A549 treated with DMSO at 1 μM for 4 hours (cell line): ENCODE results near the gene NPIPB2. TPM values are rescaled to one million over a fixed set of nuclear protein-coding genes. Genes with fewer than 3 reads are reported as not detected.

Source experiments
- total RNA-seq: library from RNA; stranded (reverse); fragments of 200-300 nt; extraction: Qiagen RNA extraction; gene quantifications from 5 replicates; pipeline ENCODE4 v1.2.3, GENCODE V29; 2022; ENCODE audit warnings: low read depth

NPIPB2 gene
- 2.1 to 4.8 TPM (median 4.4 TPM) in 5 replicates for total RNA-seq

DNA sequence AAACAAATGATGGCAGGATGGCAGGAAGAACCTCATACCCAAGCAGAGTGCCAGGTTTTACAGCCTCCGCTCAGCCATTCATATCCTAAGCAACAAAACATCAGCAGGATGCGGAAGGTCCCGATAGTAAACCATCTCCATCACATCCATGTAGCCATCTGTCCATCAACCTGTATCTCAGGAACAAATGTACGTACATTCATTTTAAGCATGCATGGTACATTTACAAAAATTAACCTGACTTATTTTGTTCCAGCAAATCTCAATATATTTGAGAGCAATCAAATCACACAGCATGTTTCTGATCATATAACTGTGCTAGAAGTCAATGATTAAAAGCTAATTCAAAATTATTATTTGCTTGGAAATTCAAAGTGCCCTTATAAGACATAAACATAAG, at the start of gene NPIPB2:
NPIPB2 (minus strand) TSS at position 101 of the 400 bp plus-strand sequence; CDS start at position 101, 0 bp downstream.

DNA sequence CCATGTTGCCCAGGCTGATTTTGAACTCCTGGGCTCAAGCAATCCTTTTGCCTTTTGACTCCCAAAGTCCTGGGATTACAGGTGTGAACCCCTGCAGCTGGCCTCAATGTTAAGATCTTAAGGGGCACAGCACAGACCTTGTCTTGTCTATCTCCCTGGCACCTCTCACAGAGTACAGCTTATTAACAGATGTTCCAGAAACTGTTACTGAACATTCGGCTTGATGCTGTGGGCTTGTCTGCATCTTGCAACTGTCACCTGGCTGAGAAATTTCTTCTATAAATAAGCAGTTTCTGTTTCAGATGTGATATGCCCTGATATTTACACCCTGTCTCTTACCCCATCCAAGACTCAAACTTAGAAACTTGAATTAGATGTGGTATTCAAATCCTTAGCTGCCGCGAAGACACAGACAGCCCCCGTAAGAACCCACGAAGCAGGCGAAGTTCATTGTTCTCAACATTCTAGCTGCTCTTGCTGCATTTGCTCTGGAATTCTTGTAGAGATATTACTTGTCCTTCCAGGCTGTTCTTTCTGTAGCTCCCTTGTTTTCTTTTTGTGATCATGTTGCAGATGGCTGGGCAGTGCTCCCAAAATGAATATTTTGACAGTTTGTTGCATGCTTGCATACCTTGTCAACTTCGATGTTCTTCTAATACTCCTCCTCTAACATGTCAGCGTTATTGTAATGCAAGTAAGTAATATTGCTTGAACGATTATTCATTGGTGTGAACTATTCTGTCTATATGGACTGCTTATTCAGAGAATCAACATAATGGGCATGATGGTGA, 23.1 kb upstream of the NPIPB2 start, which contains the start of gene TNFRSF17:
TNFRSF17 (plus strand) TSS at position 450 of the 791 bp plus-strand sequence; CDS start at position 565, 115 bp downstream.

DNA sequence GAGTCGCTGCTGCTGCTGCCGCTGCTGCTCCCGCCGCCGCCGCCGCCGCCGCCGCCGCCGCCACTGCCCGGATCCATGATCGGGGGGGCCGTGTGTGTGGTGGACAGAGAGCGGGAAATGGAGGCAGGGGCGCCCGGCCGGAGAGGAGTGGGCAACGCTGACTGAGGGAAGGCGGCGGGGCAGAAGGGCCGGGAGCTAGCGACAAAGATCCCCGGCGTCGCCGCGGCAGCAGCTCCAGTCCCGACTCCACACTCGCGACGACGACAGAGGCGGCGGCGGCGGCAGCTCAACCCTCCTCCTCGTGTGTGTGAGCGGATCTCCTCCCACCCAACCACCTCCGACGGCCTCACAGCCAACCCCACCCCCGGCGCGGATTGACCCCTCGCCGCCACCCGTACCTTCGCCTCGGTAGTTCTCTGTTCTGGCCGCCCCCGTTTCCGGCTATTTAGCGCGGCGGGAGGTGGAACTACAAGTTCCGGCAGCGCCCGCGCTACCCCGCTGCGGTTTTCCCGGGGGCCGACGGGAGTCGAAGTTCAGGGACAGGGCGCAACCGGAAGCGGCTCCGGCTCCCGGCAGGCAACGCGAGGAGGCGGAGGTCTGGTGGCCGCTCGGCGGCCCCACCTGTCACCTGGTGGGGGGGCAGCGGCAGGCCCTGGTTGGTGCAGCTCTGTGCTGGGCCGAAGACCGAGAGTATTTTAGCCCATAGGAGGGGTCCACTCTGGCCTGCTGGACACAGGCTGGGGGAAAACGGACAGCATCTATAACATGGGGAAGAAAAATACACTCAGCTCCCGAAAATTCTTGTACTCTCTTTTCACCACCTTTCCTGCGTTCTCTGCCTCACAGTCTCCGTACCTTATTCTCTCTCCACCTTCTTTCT, 26.0 kb downstream of the NPIPB2 start, which contains the start of gene GSPT1:
GSPT1 (minus strand) TSS at position 313 of the 880 bp plus-strand sequence; CDS start at position 77, 236 bp downstream.

Other genes with a start within 250 kb of the NPIPB2 start
- 35.1 to 40.1 TPM (median 37.7 TPM) in 5 replicates for gene TXNDC11, start 199.2 kb downstream of the NPIPB2 start, total RNA-seq
- gene ZC3H7A, start 144.8 kb downstream of the NPIPB2 start, total RNA-seq = 24.7 to 31.3 TPM (median 26.8 TPM) in 5 replicates
- 222 to 272 TPM (median 265 TPM) in 5 replicates for gene RSL1D1, start 90.5 kb downstream of the NPIPB2 start, total RNA-seq
- 196 to 218 TPM (median 202 TPM) in 5 replicates for gene GSPT1, start 26.1 kb downstream of the NPIPB2 start, total RNA-seq
- not detected in 5 replicates for gene TNFRSF17, start 23.2 kb upstream of the NPIPB2 start, total RNA-seq
- 2.1 to 3.5 TPM (median 2.8 TPM) in 5 replicates for gene SNX29, start 34.7 kb upstream of the NPIPB2 start, total RNA-seq